Measurements from ENCODE around the gene FEM1C. TPM values are rescaled to one million over a fixed set of nuclear protein-coding genes. Genes with fewer than 3 reads are reported as not detected.

Gene FEM1C
- total RNA-seq, 1 experiment from 2014 or later: 20.5 TPM

DNA sequence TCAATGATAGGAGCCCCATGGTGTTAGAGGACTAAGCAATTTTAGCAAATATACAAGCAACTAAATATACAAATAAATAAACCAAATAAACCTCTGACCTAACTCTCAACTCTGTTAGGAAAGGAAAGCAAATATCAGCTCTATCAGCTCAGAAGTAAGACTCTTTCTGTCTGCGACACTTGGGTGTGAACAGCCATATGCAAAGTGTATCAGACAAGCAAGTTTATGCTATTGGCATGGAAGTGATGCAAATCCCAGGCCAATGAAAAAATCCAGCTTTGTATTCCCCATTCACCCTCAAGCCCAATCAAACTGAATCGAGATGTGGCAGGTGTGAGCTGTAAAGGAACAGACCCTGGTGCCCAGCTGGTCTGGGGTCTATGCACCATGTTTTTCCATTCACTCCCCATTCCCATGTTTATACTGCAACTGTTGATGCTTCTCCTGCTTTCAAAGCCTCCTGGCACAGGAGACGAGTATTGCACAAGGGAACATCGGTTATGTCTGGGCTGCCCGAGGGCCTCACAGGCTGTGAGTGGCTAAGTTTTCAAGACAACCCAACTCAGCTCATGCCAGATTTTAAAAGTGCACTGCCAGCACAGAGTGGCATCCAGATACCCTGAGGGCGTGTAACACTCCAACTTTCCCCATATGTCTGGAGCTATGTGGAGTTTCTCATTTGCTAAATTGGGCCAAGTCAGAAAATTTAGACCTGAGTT lies 73.1 kb downstream of the FEM1C start:
- no peak for DNase-seq (ENCODE audit: low read depth in 1 of 2, low spot score in 2 of 2)
- Histone ChIP-seq H3K27ac (no peak overlapping the region), H3K4me1 (replicated peaks) (no peaks in the 10 kb centered on the region), H3K27me3 (replicated peaks) (no peaks in the 10 kb centered on the region), H3K9me3 (replicated peaks) (no peaks in the 10 kb centered on the region), H3K36me3 (no peaks in the 10 kb centered on the region), H3K4me3 (no peak overlapping the region)

DNA sequence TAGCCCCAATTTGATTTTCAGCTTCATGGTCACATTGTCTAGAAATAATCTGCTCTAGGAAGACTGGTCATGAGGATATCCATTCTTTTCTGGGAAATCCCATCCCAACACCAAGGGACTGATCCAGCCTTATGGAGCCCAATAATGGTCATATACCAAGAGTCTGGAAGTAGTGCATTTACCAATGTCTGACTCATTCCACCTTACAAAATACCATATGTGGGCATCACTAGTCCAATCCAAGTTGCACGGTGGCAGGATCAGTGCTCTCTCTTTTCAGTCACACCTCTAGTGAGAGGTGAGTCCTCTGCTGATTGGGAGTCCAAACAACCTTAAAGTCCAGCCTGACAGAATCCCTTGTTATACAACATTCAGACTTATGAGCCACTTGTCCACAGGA lies 73.7 kb downstream of the FEM1C start:
- Histone ChIP-seq H3K4me1 (replicated peaks) (no peaks in the 10 kb centered on the region), H3K27ac (no peak overlapping the region), H3K9me3 (replicated peaks) (no peaks in the 10 kb centered on the region), H3K4me3 (no peak overlapping the region), H3K27me3 (replicated peaks) (no peaks in the 10 kb centered on the region), H3K36me3 (no peaks in the 10 kb centered on the region)
- DNase-seq (ENCODE audit: low read depth in 1 of 2, low spot score in 2 of 2): no peak

Other genes starting within 250 kb of the FEM1C start
- 11.1 and 29.8 TPM in 2 replicates for gene CCDC112, start 248.1 kb downstream of the FEM1C start, total RNA-seq (2014; rRNA removed; shearing (Covaris generic))
- 13.6 and 22.1 TPM in 2 replicates for gene TICAM2, start 57.7 kb upstream of the FEM1C start, total RNA-seq (2014; rRNA removed; shearing (Covaris generic))
- 208 and 246 TPM in 2 replicates for gene TMED7, start 81.3 kb upstream of the FEM1C start, total RNA-seq (2014; rRNA removed; shearing (Covaris generic))

Data from SJSA1 (cell line).